H1 (cell line): ENCODE data around the gene ZNF394. TPM values are rescaled to one million over a fixed set of nuclear protein-coding genes. Genes with fewer than 3 reads are reported as not detected.

Experiments
- CTCF ChIA-PET: fragments of 300-600 bp; sonication (Branson Sonifier 250); formaldehyde crosslinking; loops from one replicate; lab custom pipeline; 2021; ENCODE audit not compliant: partially characterized antibody; lab: Charles Lee
- POLR2A ChIA-PET: fragments of 300-600 bp; sonication (Branson Sonifier 250); formaldehyde crosslinking; loops from one replicate; lab custom pipeline; 2021; ENCODE audit warnings: inconsistent platforms; ENCODE audit not compliant: partially characterized antibody; lab: Charles Lee
- DNase-seq, 2 experiments: peaks; one replicate each; pipeline versions ENCODE4 v3.0.0 to v3.0.0-alpha.2; 2010 to 2022; ENCODE audit warnings: low spot score in 2 of 2, low read depth in 1 of 2, mixed read lengths in 1 of 2
- FAIRE-seq: peaks from 2 replicates; lab custom pipeline; 2011; peaks lifted over from hg19 to GRCh38; lab: Jason Lieb, UNC
- H2AFZ ChIP-seq: 2 replicates; pipeline ENCODE4 v1.8.1; 2012; ENCODE audit warnings: low read length, inconsistent platforms
- H2AK5ac ChIP-seq: 2 replicates; pipeline ENCODE4 v1.6.1; 2013; ENCODE audit warnings: low read depth, low read length
- H2BK120ac ChIP-seq: replicated peaks from 2 replicates; pipeline ENCODE3; 2013; ENCODE audit warnings: low read depth, low read length, inconsistent platforms
- H2BK12ac ChIP-seq: 2 replicates; pipeline ENCODE4 v1.6.1; 2013; ENCODE audit warnings: low read depth, low read length
- H2BK15ac ChIP-seq: 2 replicates; pipeline ENCODE4 v1.6.1; 2013; ENCODE audit warnings: low read length
- H2BK20ac ChIP-seq: 2 replicates; pipeline ENCODE4 v1.6.1; 2013; ENCODE audit warnings: low read length
- H2BK5ac ChIP-seq: 2 replicates; pipeline ENCODE4 v1.6.1; 2013; ENCODE audit warnings: low read depth, low read length
- H3K14ac ChIP-seq: 2 replicates; pipeline ENCODE4 v1.6.1; 2013; ENCODE audit warnings: inconsistent platforms; ENCODE audit not compliant: insufficient read length
- H3K18ac ChIP-seq: 2 replicates; pipeline ENCODE4 v1.6.1; 2013; ENCODE audit warnings: low read length; ENCODE audit errors: extremely low read depth
- H3K23ac ChIP-seq: 2 replicates; pipeline ENCODE4 v1.6.1; 2013; ENCODE audit warnings: inconsistent platforms; ENCODE audit not compliant: insufficient read length
- H3K23me2 ChIP-seq: 2 replicates; pipeline ENCODE4 v1.6.1; 2013; ENCODE audit warnings: low read depth, low read length
- H3K27ac ChIP-seq: 2 replicates; pipeline ENCODE4 v1.6.1; 2011; ENCODE audit warnings: low read depth, low read length, inconsistent platforms
- H3K27me3 ChIP-seq, 4 experiments: replicated peaks in 1 of 4; 1 replicate in 1 of 4; 2 replicates in 3 of 4; pipeline versions ENCODE4 v1.6.1 to v1.8.1; 2011 to 2013; ENCODE audit warnings: low read length in 3 of 4, mild to moderate bottlenecking in 3 of 4, inconsistent platforms in 2 of 4, mixed read lengths in 2 of 4, moderate library complexity in 1 of 4; ENCODE audit not compliant: control insufficient read depth in 3 of 4, insufficient read depth in 3 of 4; ENCODE audit errors: extremely low read depth in 1 of 4
- H3K36me3 ChIP-seq, 4 experiments: 2 replicates each; pipeline versions ENCODE4 v1.6.1 to v1.8.1; 2011 to 2013; ENCODE audit warnings: mild to moderate bottlenecking in 4 of 4, low read length in 3 of 4, moderate library complexity in 2 of 4, control low read depth in 1 of 4, inconsistent platforms in 1 of 4; ENCODE audit not compliant: insufficient read depth in 4 of 4, control insufficient read depth in 2 of 4
- H3K4ac ChIP-seq: replicated peaks from 2 replicates; pipeline ENCODE3; 2013; ENCODE audit warnings: low read length, low read depth, mixed read lengths, inconsistent platforms; ENCODE audit not compliant: insufficient read length
- H3K4me1 ChIP-seq, 4 experiments: replicated peaks in 1 of 4; 1 replicate in 1 of 4; 2 replicates in 3 of 4; pipeline versions ENCODE4 v1.6.1 to v1.8.1; 2011 to 2013; ENCODE audit warnings: low read length in 3 of 4, inconsistent platforms in 2 of 4, mixed read lengths in 1 of 4; ENCODE audit not compliant: insufficient read depth in 4 of 4, control insufficient read depth in 3 of 4
- H3K4me2 ChIP-seq, 2 experiments: 2 replicates each; pipeline versions ENCODE4 v1.6.1 to v1.8.1; 2011 to 2013; ENCODE audit warnings: low read depth in 2 of 2, low read length in 2 of 2, control low read depth in 1 of 2, inconsistent platforms in 1 of 2, mild to moderate bottlenecking in 1 of 2; ENCODE audit not compliant: insufficient read depth in 1 of 2
- H3K4me3 ChIP-seq, 4 experiments: fragments of 200-600, 300-600 bp in 1 of 4; sonication (generic), shearing (Covaris generic), sonication (Bioruptor Twin) in 1 of 4; 2 replicates each; pipeline versions ENCODE4 v1.5.1 to v1.8.1; 2011 to 2016; ENCODE audit warnings: low read length in 4 of 4, low read depth in 3 of 4, control low read depth in 2 of 4, inconsistent platforms in 2 of 4, mild to moderate bottlenecking in 2 of 4, mixed read lengths in 1 of 4, moderate library complexity in 1 of 4; ENCODE audit not compliant: insufficient read depth in 2 of 4; ENCODE audit errors: extremely low read depth in 1 of 4
- H3K56ac ChIP-seq: replicated peaks from 2 replicates; pipeline ENCODE3; 2013; ENCODE audit warnings: low read depth, mild to moderate bottlenecking, mixed read lengths, low read length, inconsistent platforms; ENCODE audit not compliant: insufficient read length
- H3K79me1 ChIP-seq: 2 replicates; pipeline ENCODE4 v1.6.1; 2013; ENCODE audit warnings: low read depth, low read length, control low read depth
- H3K79me2 ChIP-seq, 2 experiments: 2 replicates each; pipeline versions ENCODE4 v1.6.1 to v1.8.1; 2012 to 2013; ENCODE audit warnings: low read length in 2 of 2, mild to moderate bottlenecking in 2 of 2, inconsistent platforms in 1 of 2; ENCODE audit not compliant: insufficient read depth in 2 of 2, control insufficient read depth in 1 of 2
- H3K9ac ChIP-seq, 4 experiments: replicated peaks in 1 of 4; 1 replicate in 1 of 4; 2 replicates in 3 of 4; pipeline versions ENCODE4 v1.6.1 to v1.8.1; 2011 to 2013; ENCODE audit warnings: low read depth in 3 of 4, low read length in 3 of 4, control low read depth in 2 of 4, mild to moderate bottlenecking in 2 of 4, moderate library complexity in 2 of 4, inconsistent platforms in 1 of 4; ENCODE audit errors: extremely low read depth in 1 of 4
- H3K9me3 ChIP-seq, 2 experiments: 2 replicates each; pipeline versions ENCODE4 v1.6.1 to v1.8.1; 2012 to 2013; ENCODE audit warnings: mild to moderate bottlenecking in 2 of 2, moderate library complexity in 2 of 2, control low read depth in 1 of 2, inconsistent platforms in 1 of 2, low read depth in 1 of 2, low read length in 1 of 2, mixed read lengths in 1 of 2; ENCODE audit not compliant: insufficient read depth in 2 of 2
- H4K20me1 ChIP-seq, 2 experiments: replicated peaks in 1 of 2; 2 replicates each; pipeline versions ENCODE3 to v1.8.1; 2011 to 2013; ENCODE audit warnings: inconsistent platforms in 2 of 2, low read length in 2 of 2, mild to moderate bottlenecking in 1 of 2; ENCODE audit not compliant: insufficient read depth in 2 of 2, control insufficient read depth in 1 of 2
- H4K5ac ChIP-seq: 2 replicates; pipeline ENCODE4 v1.6.1; 2013; ENCODE audit warnings: low read length, low read depth, mixed read lengths, inconsistent platforms; ENCODE audit not compliant: insufficient read length
- H4K8ac ChIP-seq: 2 replicates; pipeline ENCODE4 v1.8.0; 2013; ENCODE audit warnings: mild to moderate bottlenecking, moderate library complexity, low read length, inconsistent platforms; ENCODE audit not compliant: insufficient read depth; ENCODE audit errors: extremely low read depth
- H4K91ac ChIP-seq: replicated peaks from 2 replicates; pipeline ENCODE3; 2013; ENCODE audit warnings: low read length, mixed read lengths, inconsistent platforms; ENCODE audit not compliant: insufficient read length
- ASH2L ChIP-seq: fragments of 200-600, 300-600 bp; sonication (generic); IDR thresholded peaks from one replicate; pipeline ENCODE4 v1.7.1; 2017; ENCODE audit warnings: low read length
- BACH1 ChIP-seq: IDR thresholded peaks from 2 replicates; pipeline ENCODE4 v1.6.1; 2012; ENCODE audit warnings: low read length, improper control_type of control experiment
- CHD1 ChIP-seq: IDR thresholded peaks from 2 replicates; pipeline ENCODE4 v1.6.1; 2012; ENCODE audit warnings: low read depth, low read length, improper control_type of control experiment
- NANOG ChIP-seq: IDR thresholded peaks from 2 replicates; pipeline ENCODE4 v1.6.1; 2011; ENCODE audit warnings: low read length, low read depth, mild to moderate bottlenecking, inconsistent platforms; ENCODE audit not compliant: insufficient read depth, poor library complexity, severe bottlenecking
- POLR2A ChIP-seq, 2 experiments: IDR thresholded peaks; 1 replicate in 1 of 2; 2 replicates in 1 of 2; pipeline ENCODE4 v1.6.1; 2011; ENCODE audit warnings: low read depth in 2 of 2, low read length in 2 of 2, mild to moderate bottlenecking in 2 of 2; ENCODE audit errors: control extremely low read depth in 1 of 2
- RAD21 ChIP-seq, 2 experiments: IDR thresholded peaks in 1 of 2; conservative IDR thresholded peaks in 1 of 2; 2 replicates each; pipeline ENCODE4 v1.6.1; 2011; ENCODE audit warnings: low read depth in 2 of 2, low read length in 2 of 2, improper control_type of control experiment in 1 of 2, inconsistent platforms in 1 of 2, mild to moderate bottlenecking in 1 of 2, moderate library complexity in 1 of 2
- RFX5 ChIP-seq: IDR thresholded peaks from 2 replicates; pipeline ENCODE4 v1.6.1; 2011; ENCODE audit warnings: low read depth, low read length, improper control_type of control experiment, borderline replicate concordance
- SIRT6 ChIP-seq: IDR thresholded peaks from one replicate; pipeline ENCODE4 v1.7.1; 2012; ENCODE audit warnings: low read length, inconsistent platforms
- SIX5 ChIP-seq: IDR thresholded peaks from 2 replicates; pipeline ENCODE4 v1.6.1; 2011; ENCODE audit warnings: mild to moderate bottlenecking, low read depth, low read length
- TBP ChIP-seq: IDR thresholded peaks from 2 replicates; pipeline ENCODE4 v1.6.1; 2011; ENCODE audit warnings: low read depth, low read length, improper control_type of control experiment
- TCF12 ChIP-seq: IDR thresholded peaks from 2 replicates; pipeline ENCODE4 v1.6.1; 2011; ENCODE audit warnings: low read depth, mild to moderate bottlenecking, low read length
- YY1 ChIP-seq: IDR thresholded peaks from 2 replicates; pipeline ENCODE4 v1.6.1; 2011; ENCODE audit warnings: low read depth, mild to moderate bottlenecking, low read length
- WGBS, 2 experiments: shearing (Covaris generic) in 1 of 2; methylation state at CpG; one replicate each; pipeline versions ENCODE4 v1.1.6 to v1.1.7; 2013 to 2015; ENCODE audit warnings: low lambda C conversion rate in 2 of 2, mixed read lengths in 2 of 2, inconsistent platforms in 1 of 2, low coverage in 1 of 2, missing lambda C conversion rate in 1 of 2; ENCODE audit not compliant: insufficient replicate concordance in 2 of 2, insufficient coverage in 1 of 2, insufficient read length in 1 of 2; ENCODE audit errors: extremely low coverage in 1 of 2, missing lambda C conversion rate in 1 of 2; 5-methylcytosine and 5-hydroxymethylcytosine counted together
- polyA plus RNA-seq, 7 experiments: library from polyadenylated mRNA; depleted of rRNA in 3 of 7; stranded (reverse) in 5 of 7; unstranded in 2 of 7; fragments of >200 nt in 5 of 7; fragments of 200-250 nt in 2 of 7; gene quantifications; 1 replicate in 5 of 7; 2 replicates in 1 of 7; 4 replicates in 1 of 7; pipeline versions ENCODE4 v1.2.1 to v1.2.3, GENCODE V29; 2011 to 2013; ENCODE audit warnings: missing spikeins in 2 of 7, mixed read lengths in 2 of 7
- total RNA-seq: library from RNA; stranded (reverse); fragmentation: NEBNext Ultra II Directional; extraction: Animal tissue kit (Norgen Biotek cat#: 25700); gene quantifications from 2 replicates; pipeline ENCODE4 v1.2.1, GENCODE V29; 2021
- TF ChIP-seq, protein P1 (sequence below): IDR thresholded peaks from 2 replicates; pipeline ENCODE4 v1.6.1; 2012; ENCODE audit warnings: inconsistent platforms

Gene ZNF394
- total and polyA plus RNA-seq, 2 of the 8 experiments (the other 6 are each of a cell fraction or from before 2014, with no cell fraction given), result 6.6 to 19.3 TPM

DNA sequence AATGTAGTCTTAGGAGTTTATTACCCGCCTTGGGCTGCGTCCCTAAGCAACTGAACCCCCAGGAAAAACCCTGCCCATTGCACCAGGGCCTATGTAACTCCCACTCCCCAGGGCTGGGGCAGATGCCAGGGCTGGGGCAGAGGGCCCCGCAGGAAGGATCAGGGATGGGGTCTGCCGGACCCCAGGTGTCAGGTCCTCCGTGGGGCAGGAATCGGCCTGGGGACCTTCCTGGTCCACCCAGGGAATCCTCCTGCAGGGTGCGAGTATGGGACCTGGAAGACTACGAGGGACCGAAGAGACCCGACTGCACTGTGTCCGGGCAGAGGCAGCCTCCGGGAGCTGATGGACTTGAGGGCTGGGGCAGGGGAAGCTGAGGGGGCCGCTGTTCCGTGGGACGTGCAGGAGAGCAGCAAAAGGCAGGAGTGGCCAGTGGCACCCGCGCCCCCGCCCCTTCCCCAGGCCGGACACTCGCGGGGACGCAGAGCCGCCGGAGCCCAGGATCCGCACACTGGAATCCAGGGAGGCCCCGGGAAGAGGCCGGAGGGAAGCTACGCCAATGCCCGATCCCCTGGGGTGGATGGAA is 31.7 kb downstream of the ZNF394 start:
- Histone ChIP-seq H3K4me3 (no peak overlapping the region), H3K4ac (no peak overlapping the region), H4K20me1 (peaks cover 0 to 3% of the 10 kb centered on the region in 2 experiments), H3K79me2 (peaks cover 18 to 27% of the 10 kb centered on the region in 2 experiments), H3K23ac (no peak overlapping the region), H3K4me2 (no peak overlapping the region), H2BK120ac (no peak overlapping the region), H4K8ac (peak overlapping the region; percentile 75; the same call in 1 of the 2 replicates), H3K14ac (no peak overlapping the region), H2BK5ac (no peak overlapping the region), H3K18ac (no peak overlapping the region), H3K27me3 (no peaks in the 10 kb centered on the region), H2BK20ac (no peak overlapping the region), H3K56ac (no peak overlapping the region), H3K23me2 (peaks cover 13% of the 10 kb centered on the region), H3K9ac (no peak overlapping the region; a peak in 1 of 7 replicates), H2AK5ac (no peak overlapping the region), H4K91ac (no peak overlapping the region), H3K79me1 (peaks cover 13% of the 10 kb centered on the region), H3K27ac (no peak overlapping the region), H4K5ac (no peak overlapping the region), H2BK15ac (no peak overlapping the region), H2BK12ac (no peak overlapping the region), H2AFZ (no peak overlapping the region), H3K9me3 (no peaks in the 10 kb centered on the region), H3K36me3 (peaks cover 0 to 5% (median 4%) of the 10 kb centered on the region in 4 experiments; a peak in 5 of 8 replicates), H3K4me1 (peaks cover 0 to 2% (median 0%) of the 10 kb centered on the region in 4 experiments; a peak in 1 of 7 replicates)
- POLR2A ChIA-PET, result interaction anchor here (0.9 to 8.6 kb wide), 6 partner anchors 10 to 60 kb away, joined by 3 to 63 read pairs (median 4); partner anchors contain the start of genes BUD31 and PDAP1
- 94% methylated on average over 13 of the region's 29 CpGs; no CpG with 5 or more reads in 1 of the 2 experiments for WGBS, 2 experiments
- TF ChIP-seq TBP, result no peak
- TF ChIP-seq RAD21 (IDR thresholded peaks at IDR 0.05 in 1 of 2, conservative IDR thresholded peaks at IDR 0.05 in 1 of 2; ENCODE audit: low read depth in 2 of 2, low read length in 2 of 2), result no peak
- no peak for TF ChIP-seq NANOG
- TF ChIP-seq ASH2L, result no peak
- no peak for TF ChIP-seq RFX5
- TF ChIP-seq POLR2A (IDR thresholded peaks at IDR 0.05; ENCODE audit: control extremely low read depth in 1 of 2, low read depth in 2 of 2, low read length in 2 of 2), result no peak
- no peak for TF ChIP-seq SIRT6
- no peak for TF ChIP-seq CHD1
- TF ChIP-seq, protein P1, sequence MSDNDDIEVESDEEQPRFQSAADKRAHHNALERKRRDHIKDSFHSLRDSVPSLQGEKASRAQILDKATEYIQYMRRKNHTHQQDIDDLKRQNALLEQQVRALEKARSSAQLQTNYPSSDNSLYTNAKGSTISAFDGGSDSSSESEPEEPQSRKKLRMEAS, result no peak
- no peak for TF ChIP-seq BACH1
- no peak for TF ChIP-seq TCF12
- no peak for TF ChIP-seq SIX5
- TF ChIP-seq YY1, result no peak
- no peak for FAIRE-seq
- no peak for DNase-seq
- CTCF ChIA-PET, result no interaction called here
